ENCODE results near the gene PAXX.

Gene PAXX

GRCh38 chr9:136968333-136969127, 23.7 kb upstream of the PAXX start:
- no peak for DNase-seq

DNA sequence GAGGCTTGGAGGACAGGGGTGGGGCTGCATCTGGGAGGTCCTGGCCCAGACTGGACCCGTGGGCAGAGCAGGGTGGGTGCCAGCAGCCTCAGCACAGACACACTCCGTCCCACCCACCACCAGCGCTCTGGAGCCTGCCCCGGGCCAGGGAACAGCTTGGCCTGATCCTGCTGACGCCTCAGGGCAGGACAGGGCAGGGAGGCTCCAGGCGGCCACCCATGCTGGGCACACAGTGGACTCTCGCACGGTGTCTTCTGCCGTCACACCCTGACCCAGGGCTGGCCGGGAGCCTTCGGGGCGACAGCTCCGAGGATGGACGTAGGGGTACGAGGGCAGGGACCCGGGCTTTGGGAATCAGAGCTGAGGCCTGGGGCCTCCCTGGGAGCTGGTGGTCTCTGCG, 23.1 kb upstream of the PAXX start:
- DNase-seq = no peak

DNA sequence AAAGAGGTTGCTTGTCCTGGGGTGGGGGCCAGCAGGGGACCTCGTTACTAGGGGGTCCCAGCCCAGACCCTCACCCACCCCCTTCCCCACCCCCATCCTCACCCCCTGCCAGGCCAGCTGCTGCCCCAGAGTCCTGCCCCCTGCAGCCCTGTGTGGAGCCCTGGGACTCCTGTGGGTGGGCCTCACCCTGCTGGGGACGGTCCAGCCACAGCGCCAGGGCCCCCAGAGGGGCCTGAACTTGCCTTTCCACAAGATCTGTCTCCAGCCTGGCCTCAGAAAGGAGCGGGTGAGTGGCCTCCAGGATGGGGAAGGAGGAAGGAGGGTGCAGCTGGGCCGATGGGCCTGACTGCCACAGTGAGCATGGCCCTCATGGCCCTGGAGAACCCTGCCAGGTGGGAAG, 22.4 kb upstream of the PAXX start:
- DNase-seq = no peak

DNA sequence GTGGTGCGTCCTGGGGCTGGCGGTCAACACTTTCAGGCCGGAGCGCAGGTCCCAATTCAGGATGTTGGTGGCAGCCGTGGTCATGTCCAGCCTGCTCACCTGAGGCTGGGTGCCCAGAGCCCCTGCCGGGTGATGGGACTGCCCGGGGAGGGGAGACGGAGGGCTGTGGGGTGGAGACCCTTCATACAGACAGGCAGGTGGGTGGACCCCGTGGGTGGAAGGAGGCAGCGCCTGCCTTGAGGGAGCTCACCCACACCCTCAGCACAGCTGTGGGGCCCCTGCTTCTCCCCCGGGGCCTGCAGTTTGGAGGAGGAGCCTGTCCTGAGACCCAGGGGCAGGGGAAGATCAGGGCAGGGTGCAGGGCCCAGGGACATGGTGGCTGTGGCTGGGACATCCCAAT, 21.9 kb upstream of the PAXX start:
- DNase-seq = no peak

- no peak for DNase-seq
Observed at GRCh38 chr9:136971746-136972145, 20.5 kb upstream of the PAXX start.

DNA sequence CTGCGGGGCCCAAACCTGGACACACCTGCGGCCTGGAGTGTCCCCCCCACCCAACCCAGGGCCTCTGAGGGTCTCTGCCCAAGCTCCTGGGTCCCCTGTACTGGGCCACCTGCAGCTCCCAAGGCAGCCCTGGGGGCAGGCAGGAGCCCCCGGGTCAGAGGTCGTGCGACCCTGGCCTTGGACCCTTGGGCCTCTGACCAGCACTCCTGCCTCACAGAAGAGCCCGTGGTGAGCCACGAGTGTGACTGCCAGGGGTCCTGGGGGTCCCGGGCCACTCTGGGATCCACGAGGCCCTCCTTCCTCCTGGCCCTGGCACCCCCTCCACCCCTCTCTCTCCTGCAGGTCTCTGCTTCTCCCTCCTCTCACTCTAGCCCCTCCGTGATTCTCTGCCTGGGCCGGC, 19.9 kb upstream of the PAXX start:
- DNase-seq = no peak

- DNase-seq = no peak
Observed at GRCh38 chr9:136972743-136973142, 19.5 kb upstream of the PAXX start.

DNA sequence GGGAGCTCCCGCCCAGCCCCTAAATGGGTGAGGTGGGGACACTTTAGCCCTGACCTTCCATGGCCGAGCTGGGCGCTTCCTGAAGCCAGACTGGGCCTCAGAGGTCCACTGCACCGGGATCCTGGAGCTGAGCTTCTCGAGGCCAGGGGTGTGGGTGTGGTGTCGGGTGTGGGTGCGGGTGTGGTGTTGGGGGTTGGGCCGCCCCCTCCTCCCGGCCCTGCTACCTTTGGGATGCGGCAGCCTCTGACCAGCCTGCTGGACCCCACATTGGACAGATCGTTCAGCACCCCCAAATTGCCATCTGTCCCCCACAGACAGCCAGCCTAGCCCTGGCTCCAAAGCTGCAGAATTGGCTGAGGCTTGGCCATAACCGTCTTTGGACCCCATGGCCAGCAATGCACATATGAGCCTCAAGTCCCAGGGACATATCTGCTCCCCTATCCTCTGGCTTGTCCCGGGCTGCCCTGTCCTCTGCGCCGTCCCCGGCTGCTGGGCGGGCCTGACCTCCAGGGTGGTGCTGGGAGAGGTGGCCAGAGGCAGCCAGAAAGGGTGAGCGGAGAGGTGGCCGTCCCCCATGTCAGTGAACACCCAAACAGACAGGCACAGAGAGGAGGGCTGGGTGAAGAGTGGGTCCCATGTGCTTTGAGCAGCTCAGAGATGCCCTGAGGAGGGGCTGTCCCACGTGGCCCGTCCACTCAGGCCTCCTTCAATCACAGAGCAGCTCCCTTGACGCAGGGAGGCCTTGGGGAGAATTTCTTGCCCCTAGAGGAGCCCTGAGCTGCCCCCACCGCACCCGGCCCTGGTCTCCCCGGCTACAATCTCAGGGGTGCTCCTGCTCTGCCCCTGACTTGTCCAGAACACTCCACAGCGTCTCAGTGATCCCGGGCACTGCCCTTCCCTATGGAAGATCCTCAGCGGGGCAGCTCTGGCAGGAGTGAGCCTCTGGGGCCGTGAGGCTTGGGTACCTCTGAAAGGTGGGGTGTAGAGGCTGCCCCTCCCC, 18.3 kb upstream of the PAXX start:
- no peak for DNase-seq

GRCh38 chr9:136974817-136975535, 17.2 kb upstream of the PAXX start:
- no peak for DNase-seq

DNA sequence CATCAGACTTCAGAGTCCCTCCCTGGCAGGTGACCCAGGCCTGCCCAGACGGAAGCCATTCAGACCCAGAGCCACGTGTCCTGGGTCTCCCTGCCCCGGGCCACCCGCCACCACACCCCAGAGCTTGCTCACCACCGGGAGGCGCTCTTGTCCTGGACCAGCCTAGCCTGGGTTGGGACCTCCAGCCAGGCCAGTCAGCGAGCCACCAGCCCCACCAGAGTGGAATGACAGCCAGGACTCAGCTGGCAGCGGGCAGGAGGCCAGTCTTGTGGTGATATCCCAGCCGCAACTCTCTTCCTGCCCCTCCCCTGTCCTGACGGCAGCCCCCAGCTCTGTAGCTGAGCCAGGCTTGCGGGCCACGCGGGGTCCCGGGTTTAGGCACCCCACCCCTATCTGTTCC, 16.6 kb upstream of the PAXX start:
- DNase-seq = peak; percentile 14

DNA sequence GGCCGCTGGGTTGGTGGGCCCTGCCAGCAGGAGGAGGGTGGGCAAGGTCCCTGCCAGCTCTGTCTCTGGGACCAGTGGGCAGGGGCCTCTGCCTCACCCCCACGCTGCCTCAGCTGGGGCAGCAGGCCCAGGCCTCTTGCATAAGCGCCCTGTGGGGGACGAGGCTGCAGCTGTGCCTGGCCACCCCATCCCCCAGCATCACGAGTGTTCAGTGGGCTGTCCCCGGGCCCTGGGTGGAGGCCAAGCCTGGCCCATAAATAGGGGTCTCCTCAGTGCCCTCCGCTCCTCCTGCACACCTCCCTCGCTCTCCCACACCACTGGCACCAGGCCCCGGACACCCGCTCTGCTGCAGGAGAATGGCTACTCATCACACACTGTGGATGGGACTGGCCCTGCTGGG, 15.0 kb upstream of the PAXX start, which contains the start of gene PTGDS:
Gene PTGDS (plus strand): TSS at position 282 of the 400 bp plus-strand sequence. CDS start 75 bp downstream, at position 357.
- no peak for DNase-seq

GRCh38 chr9:136977649-136978072, 14.6 kb upstream of the PAXX start:
- DNase-seq = no peak

DNA sequence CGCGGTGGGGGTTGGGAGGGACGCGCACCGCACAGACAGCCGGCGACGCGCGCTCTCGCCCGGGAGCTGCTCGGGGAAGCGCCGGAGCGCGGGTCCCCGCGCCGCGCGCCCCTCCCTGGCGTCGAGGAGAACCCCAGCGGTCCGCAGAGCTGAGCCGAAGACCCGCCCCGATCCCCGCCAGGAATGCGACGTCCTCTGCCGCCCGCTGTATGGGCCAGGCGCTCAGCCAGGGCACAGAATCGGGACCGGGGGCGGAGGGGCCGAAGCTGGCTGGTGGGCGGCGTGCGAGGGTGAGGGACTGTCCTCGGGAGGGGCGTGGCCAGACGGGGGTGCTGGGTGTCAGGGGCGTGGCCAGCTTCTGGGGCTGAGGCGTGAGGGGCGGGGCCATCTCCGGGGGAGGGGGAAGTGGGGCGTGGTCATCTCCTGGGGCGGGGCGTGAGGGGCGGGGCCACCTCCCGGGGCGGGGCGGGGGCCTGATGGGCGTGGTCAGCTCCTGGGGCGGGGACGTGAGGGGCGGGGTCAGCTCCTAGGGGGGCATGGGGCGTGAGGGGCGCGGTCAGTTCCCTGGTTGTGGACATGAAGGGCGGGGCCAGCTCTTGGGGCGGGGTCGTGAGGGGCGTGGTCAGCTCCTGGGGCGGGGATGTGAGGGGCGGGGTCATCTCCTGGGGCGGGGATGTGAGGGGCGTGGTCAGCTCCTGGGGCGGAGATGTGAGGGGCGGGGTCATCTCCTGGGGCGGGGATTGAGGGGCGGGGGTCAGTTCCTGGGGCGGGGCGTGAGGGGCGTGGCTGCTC, 14.0 kb upstream of the PAXX start:
- DNase-seq = peak; percentile 46

- DNase-seq = no peak
Observed at GRCh38 chr9:136978865-136979544, 13.2 kb upstream of the PAXX start.

GRCh38 chr9:136979769-136980587, 12.2 kb upstream of the PAXX start:
- DNase-seq = no peak

- DNase-seq = no peak
Observed at GRCh38 chr9:136980669-136981478, 11.3 kb upstream of the PAXX start.

- peak; percentile 14 for DNase-seq
Observed at GRCh38 chr9:136981588-136982231, 10.5 kb upstream of the PAXX start.

GRCh38 chr9:136982232-136983051, 9.8 kb upstream of the PAXX start, which contains the start of gene LCNL1:
Gene LCNL1 (plus strand): TSS chr9:136982993. CDS start chr9:136983587, 594 bp downstream.
- DNase-seq = no peak
